GM23338 (cell line): ENCODE data around the gene USP37.

Experiments used
- CREB1 ChIP-seq: fragments of 250-450 bp; sonication (Bioruptor Pico); IDR thresholded peaks from 2 replicates; pipeline ENCODE4 v1.5.0; 2020; ENCODE audit warnings: low read depth, mild to moderate bottlenecking, moderate library complexity
- CTCF ChIP-seq, 2 experiments: fragments of 200-600 bp in 1 of 2; sonication (generic) in 1 of 2; conservative IDR thresholded peaks; 2 replicates each; pipeline versions ENCODE4 v1.5.1 to v1.6.1; 2016 to 2017; ENCODE audit warnings: antibody characterized with exemption in 2 of 2, low read depth in 2 of 2, mild to moderate bottlenecking in 2 of 2, moderate library complexity in 1 of 2
- ETS1 ChIP-seq: IDR thresholded peaks from 2 replicates; pipeline ENCODE4 v1.6.1; 2016; ENCODE audit warnings: antibody characterized with exemption
- EZH2 ChIP-seq: fragments of 200-600 bp; sonication (generic); IDR thresholded peaks from one replicate; pipeline ENCODE4 v1.8.0; 2017; ENCODE audit warnings: antibody characterized with exemption, mild to moderate bottlenecking, low read depth; ENCODE audit not compliant: unreplicated experiment
- EZH2phosphoT487 ChIP-seq: fragments of 200-600 bp; sonication (generic); IDR thresholded peaks from one replicate; pipeline ENCODE4 v1.8.1; 2018; ENCODE audit warnings: antibody characterized with exemption; ENCODE audit not compliant: unreplicated experiment
- JUNB ChIP-seq: IDR thresholded peaks from one replicate; pipeline ENCODE4 v1.6.1; 2016; ENCODE audit warnings: antibody characterized with exemption; ENCODE audit not compliant: unreplicated experiment
- NANOG ChIP-seq: IDR thresholded peaks from 2 replicates; pipeline ENCODE4 v1.6.1; 2016; ENCODE audit warnings: antibody characterized with exemption, borderline replicate concordance
- POLR2AphosphoS5 ChIP-seq: IDR thresholded peaks from 2 replicates; pipeline ENCODE4 v1.6.1; 2016; ENCODE audit warnings: antibody characterized with exemption, low read depth
- REST ChIP-seq: IDR thresholded peaks from one replicate; pipeline ENCODE4 v1.6.1; 2018; ENCODE audit warnings: antibody characterized with exemption; ENCODE audit not compliant: unreplicated experiment
- ZNF114 ChIP-seq: fragments of 250-450 bp; sonication (Bioruptor Pico); IDR thresholded peaks from 2 replicates; pipeline ENCODE4 v1.5.0; 2020; ENCODE audit warnings: mild to moderate bottlenecking, moderate library complexity
- ZNF331 ChIP-seq: fragments of 250-450 bp; sonication (Bioruptor Pico); IDR thresholded peaks from 2 replicates; pipeline ENCODE4 v1.5.0; 2020; ENCODE audit warnings: low read depth, mild to moderate bottlenecking, moderate library complexity
- ZNF462 ChIP-seq: fragments of 250-450 bp; sonication (Bioruptor Pico); IDR thresholded peaks from 2 replicates; pipeline ENCODE4 v1.5.0; 2020; ENCODE audit warnings: mild to moderate bottlenecking, moderate library complexity

- TF ChIP-seq CTCF (conservative IDR thresholded peaks at IDR 0.05; ENCODE audit: low read depth in 2 of 2) (no peak), ZNF462 (CRISPR knock-in tag) (no peak), POLR2AphosphoS5 (no peak), JUNB (no peak), REST (no peak), EZH2phosphoT487 (no peak), EZH2 (no peak), NANOG (no peak), ETS1 (no peak), CREB1 (CRISPR knock-in tag) (no peak), ZNF114 (CRISPR knock-in tag) (no peak), ZNF331 (CRISPR knock-in tag) (no peak)
Observed at GRCh38 chr2:218432676-218433365, 135.3 kb downstream of the USP37 start.
